WTC11 (cell line): ENCODE data around the gene PTH1R. TPM values are rescaled to one million over a fixed set of nuclear protein-coding genes. Genes with fewer than 3 reads are reported as not detected.

Experiments used
- ATAC-seq: fragments of 200-7000 bp; cut with Tn5 transposase; 2 replicates; pipeline ENCODE4 v1.10.0; 2021; ENCODE audit warnings: mild to moderate bottlenecking, moderate library complexity
- CTCF ChIA-PET: fragments of 300-600 bp; sonication (Branson Sonifier 250); formaldehyde crosslinking; loops from one replicate; lab custom pipeline; 2021; ENCODE audit warnings: antibody characterized with exemption; lab: Charles Lee
- POLR2A ChIA-PET: fragments of 350-600 bp; sonication (Branson Sonifier 250); formaldehyde crosslinking; loops from one replicate; lab custom pipeline; 2021; ENCODE audit warnings: antibody characterized with exemption; lab: Charles Lee
- DNase-seq: peaks from one replicate; pipeline ENCODE4 v3.0.0; 2021; ENCODE audit warnings: low spot score
- H3K27ac Mint-ChIP-seq: 2 replicates; pipeline ENCODE4 v1.8.0; 2021; ENCODE audit warnings: mixed read lengths
- H3K27me3 Mint-ChIP-seq: 2 replicates; pipeline ENCODE4 v1.8.0; 2021; ENCODE audit warnings: low read depth, mild to moderate bottlenecking, moderate library complexity, mixed read lengths
- H3K36me3 Mint-ChIP-seq: 2 replicates; pipeline ENCODE4 v1.8.0; 2021; ENCODE audit warnings: mixed read lengths
- H3K4me1 Mint-ChIP-seq: 2 replicates; pipeline ENCODE4 v1.8.0; 2022; ENCODE audit warnings: mixed read lengths
- H3K4me3 Mint-ChIP-seq: 2 replicates; pipeline ENCODE4 v1.8.0; 2021; ENCODE audit warnings: mild to moderate bottlenecking, moderate library complexity, mixed read lengths
- H3K9me3 Mint-ChIP-seq: 2 replicates; pipeline ENCODE4 v1.8.0; 2021; ENCODE audit warnings: mixed read lengths
- AR ChIP-seq: fragments of 250-450 bp; sonication (Bioruptor Pico); IDR thresholded peaks from 2 replicates; pipeline ENCODE4 v1.9.0; 2021; ENCODE audit warnings: mild to moderate bottlenecking
- ATF1 ChIP-seq: sonication (generic); formaldehyde crosslinking; IDR thresholded peaks from 2 replicates; pipeline ENCODE4 v1.8.1; 2023; ENCODE audit warnings: mild to moderate bottlenecking, moderate library complexity, missing genetic modification reagents
- ATF2 ChIP-seq: sonication (generic); formaldehyde crosslinking; IDR thresholded peaks from 2 replicates; pipeline ENCODE4 v1.8.1; 2022; ENCODE audit warnings: low read depth, missing genetic modification reagents, borderline replicate concordance
- ATF3 ChIP-seq: sonication (generic); formaldehyde crosslinking; conservative IDR thresholded peaks from 2 replicates; pipeline ENCODE4 v1.8.1; 2022; ENCODE audit warnings: mild to moderate bottlenecking, missing genetic modification reagents
- CBFB ChIP-seq: sonication (generic); formaldehyde crosslinking; IDR thresholded peaks from 2 replicates; pipeline ENCODE4 v1.8.1; 2022; ENCODE audit warnings: mild to moderate bottlenecking, low read depth, missing genetic modification reagents
- CREM ChIP-seq: sonication (generic); formaldehyde crosslinking; IDR thresholded peaks from 2 replicates; pipeline ENCODE4 v1.8.1; 2022; ENCODE audit warnings: mild to moderate bottlenecking, missing genetic modification reagents, moderate library complexity
- CTCF ChIP-seq: fragments of 200-600 bp; IDR thresholded peaks from 2 replicates; pipeline ENCODE4 v1.8.0; 2022; ENCODE audit warnings: antibody characterized with exemption
- E2F1 ChIP-seq: sonication (generic); formaldehyde crosslinking; IDR thresholded peaks from 2 replicates; pipeline ENCODE4 v1.8.0; 2022; ENCODE audit warnings: mild to moderate bottlenecking, missing genetic modification reagents
- EMX1 ChIP-seq: fragments of 250-450 bp; sonication (Bioruptor Pico); IDR thresholded peaks from 2 replicates; pipeline ENCODE4 v1.8.0; 2021; ENCODE audit warnings: mild to moderate bottlenecking
- FOXJ3 ChIP-seq: sonication (generic); formaldehyde crosslinking; IDR thresholded peaks from 2 replicates; pipeline ENCODE4 v1.9.0; 2021; ENCODE audit warnings: missing genetic modification reagents, mild to moderate bottlenecking, borderline replicate concordance
- GABPB1 ChIP-seq: sonication (generic); formaldehyde crosslinking; IDR thresholded peaks from 2 replicates; pipeline ENCODE4 v1.8.1; 2023; ENCODE audit warnings: mild to moderate bottlenecking, missing genetic modification reagents
- GRHL2 ChIP-seq: fragments of 250-450 bp; sonication (Bioruptor Pico); IDR thresholded peaks from 2 replicates; pipeline ENCODE4 v1.8.0; 2022; ENCODE audit warnings: mild to moderate bottlenecking, moderate library complexity; ENCODE audit not compliant: insufficient replicate concordance, severe bottlenecking
- MAX ChIP-seq: sonication (generic); formaldehyde crosslinking; IDR thresholded peaks from 2 replicates; pipeline ENCODE4 v1.8.0; 2022; ENCODE audit warnings: mild to moderate bottlenecking, missing genetic modification reagents
- MYBL2 ChIP-seq: sonication (generic); formaldehyde crosslinking; IDR thresholded peaks from 2 replicates; pipeline ENCODE4 v1.8.1; 2023; ENCODE audit warnings: mild to moderate bottlenecking, moderate library complexity, missing genetic modification reagents
- NFATC4 ChIP-seq: fragments of 250-450 bp; sonication (Bioruptor Pico); IDR thresholded peaks from 2 replicates; pipeline ENCODE4 v1.9.0; 2021; ENCODE audit warnings: mild to moderate bottlenecking
- NR1H2 ChIP-seq: sonication (generic); formaldehyde crosslinking; IDR thresholded peaks from 2 replicates; pipeline ENCODE4 v1.9.0; 2021; ENCODE audit warnings: mild to moderate bottlenecking, moderate library complexity, missing genetic modification reagents
- RORB ChIP-seq: fragments of 250-450 bp; sonication (Bioruptor Pico); IDR thresholded peaks from 2 replicates; pipeline ENCODE4 v1.9.0; 2021; ENCODE audit warnings: mild to moderate bottlenecking
- SOX15 ChIP-seq: fragments of 250-450 bp; sonication (Bioruptor Pico); IDR thresholded peaks from 2 replicates; pipeline ENCODE4 v1.9.0; 2021; ENCODE audit warnings: mild to moderate bottlenecking
- TCF7 ChIP-seq: sonication (generic); formaldehyde crosslinking; IDR thresholded peaks from 2 replicates; pipeline ENCODE4 v1.8.0; 2022; ENCODE audit warnings: mild to moderate bottlenecking, low read depth, missing genetic modification reagents, moderate library complexity
- USF1 ChIP-seq: sonication (generic); formaldehyde crosslinking; IDR thresholded peaks from 2 replicates; pipeline ENCODE4 v1.8.0; 2022; ENCODE audit warnings: mild to moderate bottlenecking, missing genetic modification reagents
- USF2 ChIP-seq: sonication (generic); formaldehyde crosslinking; IDR thresholded peaks from 2 replicates; pipeline ENCODE4 v1.8.1; 2023; ENCODE audit warnings: mild to moderate bottlenecking, missing genetic modification reagents, moderate library complexity
- ZNF138 ChIP-seq: sonication (generic); formaldehyde crosslinking; conservative IDR thresholded peaks from 2 replicates; pipeline ENCODE4 v1.8.1; 2022; ENCODE audit warnings: mild to moderate bottlenecking, moderate library complexity, missing genetic modification reagents
- ZNF317 ChIP-seq: sonication (generic); formaldehyde crosslinking; IDR thresholded peaks from 2 replicates; pipeline ENCODE4 v1.8.1; 2023; ENCODE audit warnings: low read depth, mild to moderate bottlenecking, moderate library complexity, missing genetic modification reagents, borderline replicate concordance
- ZNF416 ChIP-seq: fragments of 250-450 bp; sonication (Bioruptor Pico); IDR thresholded peaks from 2 replicates; pipeline ENCODE4 v1.9.0; 2021; ENCODE audit warnings: mild to moderate bottlenecking, inconsistent platforms
- total RNA-seq: library from RNA; stranded (reverse); gene quantifications from 3 replicates; pipeline ENCODE4 v1.2.3, GENCODE V29; 2021

PTH1R gene
- total RNA-seq, 1 experiment from 2014 or later, result 12.0 TPM

- TF ChIP-seq E2F1 (no peak), FOXJ3 (CRISPR knock-in tag) (no peak), GABPB1 (no peak), MAX (CRISPR knock-in tag) (no peak), USF1 (no peak), MYBL2 (CRISPR knock-in tag) (no peak)
- Mint-ChIP-seq H3K36me3 (no peaks in the 10 kb centered on the region), H3K27me3 (peaks cover 3% of the 10 kb centered on the region; the same call in 1 of the 2 replicates), H3K4me1 (no peaks in the 10 kb centered on the region), H3K27ac (no peak overlapping the region), H3K4me3 (no peak overlapping the region), H3K9me3 (no peaks in the 10 kb centered on the region)
- ChIA-PET POLR2A (no interaction called here), CTCF (interaction anchor here (1.4 to 2.8 kb wide), 2 partner anchors 55 to 137 kb away, joined by 5 to 8 read pairs; partner anchors contain the start of gene PRSS50)
- DNase-seq (peak; percentile 7), ATAC-seq (no peak)
Observed at GRCh38 chr3:46854555-46854991, 22.9 kb upstream of the PTH1R start.

- H3K9me3 Mint-ChIP-seq, result no peaks in the 10 kb centered on the region
- TF ChIP-seq RORB (CRISPR knock-in tag) (no peak), NFATC4 (CRISPR knock-in tag) (no peak), USF2 (CRISPR knock-in tag) (no peak), TCF7 (CRISPR knock-in tag) (no peak), AR (no peak), ZNF138 (CRISPR knock-in tag) (no peak), CREM (CRISPR knock-in tag) (no peak), EMX1 (CRISPR knock-in tag) (no peak), ATF2 (CRISPR knock-in tag) (no peak), NR1H2 (CRISPR knock-in tag) (no peak), CBFB (CRISPR knock-in tag) (no peak), CTCF (no peak), ATF3 (no peak), ZNF416 (no peak), ATF1 (no peak), ZNF317 (CRISPR knock-in tag) (no peak), SOX15 (CRISPR knock-in tag) (no peak), GRHL2 (CRISPR knock-in tag) (no peak)
- TF ChIP-seq, all 79 proteins: peak for 0
- CTCF ChIA-PET, result interaction anchor here (1.2 kb wide), 1 partner anchor 10 kb away, joined by 3 read pairs; no protein-coding TSS in a partner anchor
- H3K27me3 Mint-ChIP-seq, result peaks cover 3% of the 10 kb centered on the region; the same call in 1 of the 2 replicates
- no peaks in the 10 kb centered on the region for H3K36me3 Mint-ChIP-seq
- ATAC-seq (no peak), DNase-seq (peak; percentile 10)
- POLR2A ChIA-PET, result no interaction called here
- no peaks in the 10 kb centered on the region for H3K4me1 Mint-ChIP-seq
- H3K27ac Mint-ChIP-seq, result no peak overlapping the region
- H3K4me3 Mint-ChIP-seq, result no peak overlapping the region
Observed at GRCh38 chr3:46856576-46857471, 20.7 kb upstream of the PTH1R start.
